Measurements from ENCODE around the gene TAS2R42.

GRCh38 chr12:11233532-11233931 lies 46.8 kb upstream of the TAS2R42 start:
- TF ChIP-seq POLR2AphosphoS5 (IDR thresholded peaks at IDR 0.05; ENCODE audit: low read depth, low read length) (no peak), POLR2A (IDR thresholded peaks at IDR 0.05; ENCODE audit: low read depth, low read length) (no peak), TAF1 (IDR thresholded peaks at IDR 0.05; ENCODE audit: low read depth, low read length) (no peak), SPI1 (IDR thresholded peaks at IDR 0.05; ENCODE audit: low read depth, low read length) (no peak)

Measured in GM12891 (cell line).